Lower lobe of right lung (tissue), 2 donors: ENCODE data around the gene HEXIM1. TPM values are rescaled to one million over a fixed set of nuclear protein-coding genes. Genes with fewer than 3 reads are reported as not detected.

ENCODE experiments used
- ATAC-seq, 2 donors: fragments of 200-7000 bp; cut with Tn5 transposase; one replicate each; pipeline ENCODE4 v1.9.1; 2020 to 2022; ENCODE audit warnings: mild to moderate bottlenecking in 2 of 2, moderate library complexity in 2 of 2
- DNase-seq: peaks from one replicate; pipeline ENCODE4 v3.0.0-alpha.2; 2020
- H3K27ac ChIP-seq: fragments of 200-600 bp; one replicate; pipeline ENCODE4 v1.8.0; 2022
- H3K27me3 ChIP-seq: fragments of 200-600 bp; one replicate; pipeline ENCODE4 v1.8.0; 2022; ENCODE audit warnings: low read depth
- H3K36me3 ChIP-seq: fragments of 200-600 bp; one replicate; pipeline ENCODE4 v1.8.0; 2022; ENCODE audit warnings: mild to moderate bottlenecking
- H3K4me1 ChIP-seq: fragments of 200-600 bp; one replicate; pipeline ENCODE4 v1.8.0; 2022
- H3K4me3 ChIP-seq: fragments of 200-600 bp; one replicate; pipeline ENCODE4 v1.8.0; 2022; ENCODE audit warnings: mild to moderate bottlenecking
- H3K9me3 ChIP-seq: fragments of 200-600 bp; one replicate; pipeline ENCODE4 v1.8.0; 2022
- CTCF ChIP-seq: fragments of 200-600 bp; IDR thresholded peaks from one replicate; pipeline ENCODE4 v1.8.0; 2022; ENCODE audit warnings: antibody characterized with exemption, mild to moderate bottlenecking
- intact Hi-C: fragments of 100-400 bp; cut with DNase I; formaldehyde crosslinking; loops from one replicate; pipeline ENCODE4 v1.11.0; 2022
- total RNA-seq: library from RNA; stranded (reverse); fragmentation: NEBNext Ultra II Directional; extraction: Animal tissue kit (Norgen Biotek cat#: 25700); gene quantifications from one replicate; pipeline ENCODE4 v1.2.1, GENCODE V29; 2021
- donor health status: DM: no; HTN: yes; CAD: no; lungs with severe emphysema.

The HEXIM1 gene
- total RNA-seq, 1 donor from 2014 or later, result 33.9 TPM

- Histone ChIP-seq H3K27ac (no peak overlapping the region), H3K4me3 (no peak overlapping the region), H3K9me3 (no peaks in the 10 kb centered on the region), H3K4me1 (peaks cover 14% of the 10 kb centered on the region), H3K27me3 (no peaks in the 10 kb centered on the region), H3K36me3 (peaks cover 10% of the 10 kb centered on the region)
- intact Hi-C loops, result loop anchor here (5.0 kb wide), 1 partner anchor 60 kb away; no protein-coding TSS in a partner anchor
- ATAC-seq (no peak), DNase-seq (peak; percentile 16)
- no peak for TF ChIP-seq CTCF
Measured at GRCh38 chr17:45137561-45138305, 10.5 kb upstream of the HEXIM1 start.

GRCh38 chr17:45138911-45139532, 9.3 kb upstream of the HEXIM1 start:
- intact Hi-C loops, result loop anchor here (5.0 kb wide), 1 partner anchor 58 kb away; no protein-coding TSS in a partner anchor
- no peak overlapping the region for H3K4me3 ChIP-seq
- no peaks in the 10 kb centered on the region for H3K9me3 ChIP-seq
- no peak for ATAC-seq
- TF ChIP-seq CTCF, result no peak
- peaks cover 20% of the 10 kb centered on the region for H3K4me1 ChIP-seq
- H3K27me3 ChIP-seq, result no peaks in the 10 kb centered on the region
- no peak for DNase-seq
- H3K27ac ChIP-seq, result no peak overlapping the region
- H3K36me3 ChIP-seq, result peaks cover 10% of the 10 kb centered on the region

GRCh38 chr17:45139533-45139920, 8.7 kb upstream of the HEXIM1 start:
- Histone ChIP-seq H3K4me1 (peaks cover 23% of the 10 kb centered on the region), H3K4me3 (no peak overlapping the region), H3K27me3 (no peaks in the 10 kb centered on the region), H3K9me3 (no peaks in the 10 kb centered on the region), H3K27ac (no peak overlapping the region), H3K36me3 (peaks cover 10% of the 10 kb centered on the region)
- intact Hi-C loops, result loop anchor here (5.0 kb wide), 1 partner anchor 58 kb away; no protein-coding TSS in a partner anchor
- no peak for TF ChIP-seq CTCF
- DNase-seq, result no peak
- no peak for ATAC-seq

- no peak for DNase-seq
- no peak for TF ChIP-seq CTCF
- Histone ChIP-seq H3K9me3 (no peaks in the 10 kb centered on the region), H3K36me3 (peaks cover 3% of the 10 kb centered on the region), H3K27me3 (no peaks in the 10 kb centered on the region), H3K4me1 (peaks cover 25% of the 10 kb centered on the region), H3K27ac (peak overlapping the region; percentile 85), H3K4me3 (peak overlapping the region; percentile 58)
- ATAC-seq, result no peak
- intact Hi-C loops, result no loop called here
Measured at GRCh38 chr17:45143094-45143670, 5.1 kb upstream of the HEXIM1 start.

GRCh38 chr17:45143767-45144198, 4.5 kb upstream of the HEXIM1 start:
- Histone ChIP-seq H3K4me3 (peak overlapping the region; percentile 58), H3K27me3 (no peaks in the 10 kb centered on the region), H3K27ac (peak overlapping the region; percentile 85), H3K9me3 (no peaks in the 10 kb centered on the region), H3K36me3 (no peaks in the 10 kb centered on the region), H3K4me1 (peaks cover 25% of the 10 kb centered on the region)
- ATAC-seq (no peak), DNase-seq (peak; percentile 78)
- intact Hi-C loops, result no loop called here
- TF ChIP-seq CTCF, result no peak
